Activated CD4-positive, alpha-beta T cell treated with anti-CD3 and anti-CD28 coated beads, Interleukin-2, Interleukin-6, amounts not matched to agents 100 ng/mL and 50 ng/mL, durations not matched to agents 16 hours and 8 hours (primary cell): ENCODE measurements around the gene C2orf81.
"Not testable (repeated sequence)": the region's sequence is repeated elsewhere in the genome, so short reads cannot be mapped to it uniquely, and the experiment has no call there.

Experiments used
- DNase-seq: peaks from one replicate; pipeline ENCODE4 v3.0.0-alpha.2; 2020

Gene C2orf81

DNA sequence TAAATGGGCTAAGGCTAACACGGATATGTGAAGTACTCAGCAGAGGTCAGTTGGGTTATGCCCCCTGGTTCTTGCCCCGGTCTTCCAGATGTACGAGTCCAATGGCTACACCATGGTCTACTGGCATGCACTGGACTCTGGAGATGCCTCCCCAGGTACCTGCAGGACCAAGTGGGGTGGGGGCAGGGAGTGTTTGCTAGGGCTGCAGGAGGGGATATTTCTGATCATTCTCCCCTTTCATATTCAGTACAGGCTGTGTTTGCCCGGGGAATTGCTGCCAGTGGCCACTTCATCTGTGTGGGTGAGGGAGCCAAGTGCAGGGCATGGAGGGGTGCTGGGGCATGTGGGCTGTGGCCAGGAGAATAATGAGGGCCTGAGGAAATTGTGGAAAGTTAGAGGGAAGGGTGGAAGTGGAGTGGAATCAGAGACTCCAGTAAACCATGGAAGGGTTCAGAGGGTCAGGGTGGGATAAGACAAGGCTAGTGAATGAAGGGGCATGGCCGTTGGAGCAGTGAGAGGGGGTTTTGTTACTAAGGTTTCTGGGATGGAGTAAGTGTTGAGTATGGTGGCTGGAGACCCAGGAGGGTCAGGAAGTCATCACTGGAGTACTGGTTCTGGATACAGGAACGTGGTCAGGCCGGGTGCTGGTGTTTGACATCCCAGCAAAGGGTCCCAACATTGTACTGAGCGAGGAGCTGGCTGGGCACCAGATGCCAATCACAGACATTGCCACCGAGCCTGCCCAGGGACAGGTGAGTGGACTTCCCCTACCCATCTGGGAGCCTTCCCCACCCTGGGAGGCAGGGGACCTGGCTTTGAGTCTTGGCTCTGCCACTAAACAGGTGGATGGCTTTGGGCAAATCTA, 2.0 kb upstream of the C2orf81 start:
- DNase-seq, result no peak

DNA sequence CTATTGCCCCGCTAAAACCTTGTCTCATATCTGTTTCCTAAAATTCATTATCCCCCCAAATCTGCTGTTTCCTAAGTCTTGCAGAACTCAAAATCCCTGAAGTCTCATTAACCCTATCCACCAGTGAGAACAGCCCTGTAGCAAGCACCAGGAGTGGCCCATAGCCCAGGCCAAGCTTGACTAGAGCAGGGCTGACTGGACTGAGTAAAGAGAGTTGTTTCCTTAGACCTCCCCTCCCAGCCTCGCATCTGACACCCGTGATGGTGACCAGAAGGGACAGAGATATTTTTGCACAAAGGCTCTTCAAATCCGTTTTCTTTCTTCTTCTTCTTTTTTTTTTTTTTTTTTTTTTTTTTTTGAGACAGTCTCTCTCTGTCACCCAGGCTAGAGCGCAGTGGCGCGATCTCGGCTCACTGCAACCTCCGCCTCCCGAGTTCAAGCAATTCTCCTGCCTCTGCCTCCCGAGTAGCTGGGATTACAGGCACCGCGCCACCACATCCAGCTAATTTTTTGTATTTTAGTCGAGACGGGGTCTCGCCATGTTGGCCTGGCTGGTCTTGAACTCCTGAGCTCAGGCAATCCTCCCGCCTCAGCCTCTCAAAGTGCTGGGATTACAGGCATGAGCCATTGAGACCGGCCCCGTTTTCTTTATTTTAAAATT, 846 bp downstream of the C2orf81 start:
- DNase-seq, result not testable (repeated sequence)

DNA sequence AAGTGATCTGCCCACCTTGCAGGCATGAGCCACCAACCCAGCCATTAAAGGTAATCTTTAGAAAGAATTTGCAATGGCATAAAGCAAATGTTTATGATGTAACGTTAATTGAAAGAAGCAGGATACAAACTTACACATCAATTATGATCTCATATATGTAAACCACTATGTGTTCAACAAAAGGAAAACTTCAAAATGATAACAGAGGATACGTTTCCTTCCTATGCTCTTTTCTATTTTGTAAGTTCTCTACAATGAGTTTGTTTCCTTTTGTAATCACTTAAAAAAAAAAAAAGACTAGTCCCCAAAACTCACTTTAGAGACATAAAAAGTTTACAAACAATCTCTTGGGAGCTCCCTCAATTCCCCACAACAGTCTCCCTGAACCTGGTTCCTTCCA, 1.4 kb downstream of the C2orf81 start:
- no peak for DNase-seq

- DNase-seq, result no peak
Observed at GRCh38 chr2:74419345-74419744, 2.1 kb downstream of the C2orf81 start.

DNA sequence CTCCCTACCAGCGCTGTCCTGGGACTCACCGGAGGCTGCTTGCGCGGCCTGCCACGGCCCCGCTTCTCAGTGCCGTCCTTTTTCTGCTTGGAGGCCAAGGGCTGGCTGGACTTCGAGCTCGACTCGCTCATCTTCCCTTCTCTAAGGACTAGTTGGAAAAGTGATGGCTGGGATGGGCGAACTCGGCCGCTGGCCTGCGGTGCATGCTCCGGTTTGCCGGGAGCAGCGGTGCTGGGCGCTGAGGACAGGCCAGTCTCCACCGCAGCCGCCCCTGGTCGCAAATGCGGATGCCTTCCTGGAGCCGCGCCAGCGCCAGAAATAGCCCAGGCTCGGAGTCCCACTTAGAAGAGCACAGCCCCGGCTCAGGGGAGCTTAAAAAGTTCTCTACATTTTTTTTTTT, 3.1 kb downstream of the C2orf81 start:
- DNase-seq, result no peak

GRCh38 chr2:74417763-74418162, 3.7 kb downstream of the C2orf81 start:
- DNase-seq, result no peak

GRCh38 chr2:74417197-74417596, 4.2 kb downstream of the C2orf81 start:
- no peak for DNase-seq

GRCh38 chr2:74416778-74417177, 4.6 kb downstream of the C2orf81 start:
- DNase-seq, result no peak

DNA sequence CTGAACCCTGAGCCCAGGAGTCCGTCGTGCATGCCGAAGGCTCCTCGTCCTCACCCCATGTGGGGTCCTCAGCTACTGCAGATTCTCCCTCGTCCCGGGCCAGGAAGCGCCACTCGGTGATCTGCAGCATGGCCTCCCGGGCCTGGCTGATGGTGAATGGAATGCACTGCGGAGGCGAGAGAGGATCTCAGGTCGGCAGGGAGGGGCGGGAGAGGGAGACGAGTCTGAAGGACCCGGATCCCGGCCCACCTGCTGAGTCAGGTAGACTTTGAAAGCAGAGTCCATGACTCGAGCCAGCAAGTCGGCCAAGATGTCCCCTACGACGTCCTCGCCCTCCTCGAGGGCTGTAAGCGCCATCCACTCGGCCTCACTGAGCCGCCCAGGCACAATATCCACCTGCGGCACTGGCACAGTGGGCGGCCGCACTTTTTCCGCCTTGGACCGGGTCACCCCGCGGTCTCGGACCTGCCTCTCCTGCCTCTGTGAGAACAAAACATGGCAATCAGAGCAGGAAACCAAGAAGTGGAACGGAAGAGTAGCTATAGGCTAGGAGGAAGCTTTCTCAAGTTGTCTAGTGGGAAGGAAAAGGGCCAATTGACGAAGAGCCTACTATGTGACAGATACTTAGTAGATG, 5.5 kb downstream of the C2orf81 start:
- no peak for DNase-seq

DNA sequence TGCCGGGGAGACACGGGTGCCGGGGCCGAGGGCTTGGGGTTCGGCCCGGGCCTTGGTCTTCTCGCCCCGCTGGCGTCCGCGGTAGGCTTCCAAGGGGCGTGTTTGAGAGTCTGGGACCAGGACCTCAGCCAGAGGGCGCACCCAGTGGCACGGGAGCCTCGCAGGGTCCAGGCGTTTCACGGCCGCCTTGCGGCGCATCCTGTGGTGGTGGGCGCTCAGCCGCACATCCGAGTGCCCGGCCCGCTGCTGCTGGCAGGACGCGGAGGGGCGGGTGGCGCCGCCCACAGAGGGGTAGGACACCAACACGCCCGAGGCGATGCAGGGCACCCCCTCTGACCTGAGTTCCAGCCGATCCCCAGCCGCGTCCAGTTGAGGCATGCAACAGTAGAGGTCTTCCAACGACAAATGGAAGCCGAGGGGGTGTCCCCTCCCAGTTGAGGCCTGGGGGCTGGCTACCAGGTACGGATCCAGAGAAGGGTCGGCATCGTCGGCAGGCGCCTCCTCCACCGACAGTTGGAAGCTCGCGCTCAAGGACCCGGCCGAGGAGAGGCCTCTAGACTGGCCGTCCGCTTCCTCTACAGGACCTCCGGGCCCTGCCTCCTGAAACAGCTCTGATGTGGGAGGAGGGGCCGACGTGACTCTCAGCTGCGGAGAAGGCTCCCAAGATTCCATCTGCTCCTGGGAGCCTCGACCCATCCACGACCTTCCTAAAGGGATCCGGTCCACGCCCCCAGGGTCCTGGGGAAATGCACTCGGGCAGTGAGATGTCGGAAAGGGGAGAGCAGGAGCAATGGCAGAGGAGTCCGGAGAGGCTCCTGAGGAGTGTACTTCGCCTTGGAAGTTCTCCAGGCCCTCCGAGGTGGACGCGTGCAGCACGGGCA, 6.3 kb downstream of the C2orf81 start:
- no peak for DNase-seq

DNA sequence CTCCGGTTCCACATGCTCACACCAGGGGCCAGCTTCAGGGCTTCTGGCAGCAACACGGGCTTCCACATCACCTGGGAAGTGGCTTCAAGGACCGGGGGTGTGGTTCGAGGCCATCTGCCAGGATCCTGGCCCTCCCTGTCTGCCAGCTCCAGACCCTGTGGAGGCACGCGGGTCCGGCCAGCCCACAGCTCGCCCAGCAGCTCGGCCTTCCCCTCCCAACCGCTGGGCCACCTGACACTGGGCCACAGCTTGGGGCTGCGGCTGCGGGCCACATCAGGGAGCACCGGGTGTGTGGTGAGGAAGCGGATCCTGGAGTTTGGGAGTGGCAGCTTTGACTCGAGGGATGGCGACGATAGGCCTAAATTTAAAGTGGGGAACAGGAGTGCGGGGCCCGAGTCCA, 7.0 kb downstream of the C2orf81 start:
- DNase-seq, result no peak

GRCh38 chr2:74413001-74413698, 8.3 kb downstream of the C2orf81 start:
- DNase-seq, result no peak

- DNase-seq, result no peak
Observed at GRCh38 chr2:74407682-74408081, 13.7 kb downstream of the C2orf81 start.

DNA sequence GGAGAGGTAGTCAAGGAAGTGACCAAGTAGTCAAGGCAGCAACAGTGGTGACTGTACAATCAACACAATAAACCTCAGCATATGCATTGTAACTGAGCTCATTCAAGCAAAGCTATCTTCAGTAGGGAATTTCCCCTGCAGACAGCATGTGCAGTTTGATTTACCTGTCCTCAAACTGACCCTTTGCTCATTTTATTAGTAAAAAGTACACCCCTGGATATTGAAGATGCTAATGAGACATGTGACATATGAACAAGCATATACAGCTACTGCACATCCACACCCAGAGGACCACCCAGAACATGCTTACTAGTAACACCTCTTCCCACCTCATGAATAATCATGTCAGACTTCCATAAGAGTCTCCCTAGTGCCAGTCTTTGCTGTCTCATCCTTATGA, 15.4 kb downstream of the C2orf81 start:
- no peak for DNase-seq

GRCh38 chr2:74401891-74402290, 19.5 kb downstream of the C2orf81 start:
- DNase-seq, result no peak

DNA sequence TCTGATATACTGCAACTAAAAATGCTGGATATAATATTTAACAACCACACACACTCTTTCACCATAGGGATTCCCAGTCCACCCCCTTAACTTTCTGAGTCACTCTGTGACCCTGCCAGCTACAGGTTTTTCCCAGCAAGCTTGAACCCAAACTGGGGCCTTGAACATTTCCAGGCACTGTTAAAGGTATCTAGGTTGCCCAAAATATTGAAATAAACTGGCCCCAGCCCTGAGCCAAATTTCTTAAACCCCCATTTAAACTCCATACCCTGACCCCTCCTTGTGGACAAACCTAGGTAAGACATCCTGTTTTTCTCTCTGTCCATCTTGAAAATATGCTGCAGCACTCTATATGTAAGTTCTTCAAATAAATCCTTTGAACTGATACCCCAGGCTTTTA, 21.6 kb downstream of the C2orf81 start:
- DNase-seq, result peak; percentile 50

GRCh38 chr2:74396149-74396548, 25.3 kb downstream of the C2orf81 start:
- no peak for DNase-seq

- no peak for DNase-seq
Observed at GRCh38 chr2:74393525-74393924, 27.9 kb downstream of the C2orf81 start.

DNA sequence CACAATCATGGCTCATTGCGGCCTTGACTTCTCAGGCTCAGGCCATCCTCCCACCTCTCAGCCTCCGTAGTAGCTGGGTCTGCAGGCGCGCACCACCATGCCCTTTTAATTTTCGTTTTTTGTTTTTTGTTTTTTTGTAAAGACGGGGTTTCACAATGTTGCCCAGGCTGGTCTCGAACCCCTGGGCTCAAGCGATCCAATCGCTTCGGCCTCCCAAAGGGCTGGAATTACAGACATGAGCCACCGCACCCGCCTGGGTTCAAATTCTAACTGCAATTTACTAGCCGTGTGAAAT, 29.0 kb downstream of the C2orf81 start:
- no peak for DNase-seq

GRCh38 chr2:74391580-74392448, 29.6 kb downstream of the C2orf81 start:
- peak; percentile 96 for DNase-seq

DNA sequence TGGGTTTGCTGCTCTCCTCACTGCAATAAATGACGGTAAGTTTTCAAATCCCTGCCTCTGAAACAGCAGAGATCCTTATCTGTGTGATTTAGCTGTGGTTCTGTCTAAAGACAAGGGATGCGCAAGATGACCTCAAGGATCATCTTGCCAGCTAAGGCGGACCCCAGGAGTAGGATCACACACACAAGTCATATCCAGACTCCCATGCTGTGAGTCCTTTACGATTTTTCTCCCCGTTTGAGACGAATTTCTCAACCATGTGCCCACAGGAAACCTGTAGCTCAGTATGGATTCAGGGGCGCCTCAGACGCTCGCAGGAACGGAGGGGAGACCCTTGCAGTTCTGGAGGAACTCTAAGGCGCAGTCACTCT, 30.2 kb downstream of the C2orf81 start:
- no peak for DNase-seq

DNA sequence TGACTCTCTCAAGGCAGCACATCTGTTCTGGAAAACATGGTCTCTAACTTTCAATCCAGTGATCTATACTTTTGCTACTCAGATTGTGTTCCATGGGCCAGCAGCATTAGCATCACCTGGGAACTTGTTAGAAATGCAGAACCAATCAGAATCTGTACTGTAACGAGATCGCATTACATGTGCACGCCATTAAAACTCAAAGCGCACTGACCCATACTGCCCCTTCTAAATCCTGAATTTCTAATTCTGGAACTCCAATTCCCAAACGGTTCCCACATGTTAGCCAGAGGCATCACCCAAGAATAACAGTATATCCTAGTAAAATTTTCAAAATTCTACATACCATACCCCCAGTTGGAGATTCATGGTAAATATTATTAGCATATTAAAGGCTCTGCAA, 30.8 kb downstream of the C2orf81 start:
- no peak for DNase-seq
